Adipose tissue (tissue), 3 donors: ENCODE results near the gene KRTAP4-16. TPM values are rescaled to one million over a fixed set of nuclear protein-coding genes. Genes with fewer than 3 reads are reported as not detected.
"Not testable (repeated sequence)": the region's sequence is repeated elsewhere in the genome, so short reads cannot be mapped to it uniquely, and the experiment has no call there.

ENCODE experiments used
- H3K27ac ChIP-seq: one replicate; pipeline ENCODE4 v1.5.1; 2013; ENCODE audit warnings: low read depth, low read length
- WGBS, 3 donors: extraction: QIAGEN DNeasy Blood & Tissue Kit; methylation state at CpG; one replicate each; pipeline ENCODE4 v1.1.7; 2013; 5-methylcytosine and 5-hydroxymethylcytosine counted together
- polyA plus RNA-seq, 3 donors: library from polyadenylated mRNA; stranded (reverse); fragments of 200-250 nt; gene quantifications; one replicate each; pipeline ENCODE4 v1.2.3, GENCODE V29; 2013
- donor health status: healthy with polysubstance abuse.
- donor health status: Bipolar disorder and iron deficiency.
- donor health status: healthy.

KRTAP4-16 gene
- polyA plus RNA-seq, 3 donors = not detected

DNA sequence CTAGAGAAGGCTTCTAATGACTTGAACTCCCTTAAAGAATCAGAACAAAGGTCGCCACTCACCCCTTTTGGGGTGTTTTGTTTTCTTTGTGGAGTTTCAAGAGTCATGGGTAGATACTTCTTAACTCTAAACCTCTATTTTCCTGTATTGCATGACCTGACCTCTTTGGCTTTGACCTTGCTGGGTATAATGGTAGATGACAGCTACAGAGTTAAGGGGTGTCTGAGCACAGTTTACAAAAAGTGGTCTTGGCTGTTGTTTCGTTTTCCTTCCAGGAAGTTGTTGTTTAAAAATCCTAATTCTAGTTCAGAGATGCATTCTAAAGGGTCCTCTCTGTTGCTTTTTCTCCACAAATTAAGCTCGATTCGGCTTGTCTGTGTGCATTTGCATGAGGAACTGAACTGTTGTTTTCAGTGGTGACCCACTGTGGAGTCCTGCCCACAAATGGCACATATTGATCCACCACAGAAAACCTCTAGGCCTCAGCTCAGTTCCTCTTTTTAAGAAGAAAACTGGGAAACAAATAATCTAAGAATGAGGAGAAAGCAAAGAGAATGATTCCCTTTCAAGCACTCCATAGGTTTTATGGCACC, 13.2 kb downstream of the KRTAP4-16 start:
- 53 to 67% (median 54%) methylated on average over 4 of the region's 4 CpGs for WGBS, 3 donors
- H3K27ac ChIP-seq = not testable (repeated sequence)

DNA sequence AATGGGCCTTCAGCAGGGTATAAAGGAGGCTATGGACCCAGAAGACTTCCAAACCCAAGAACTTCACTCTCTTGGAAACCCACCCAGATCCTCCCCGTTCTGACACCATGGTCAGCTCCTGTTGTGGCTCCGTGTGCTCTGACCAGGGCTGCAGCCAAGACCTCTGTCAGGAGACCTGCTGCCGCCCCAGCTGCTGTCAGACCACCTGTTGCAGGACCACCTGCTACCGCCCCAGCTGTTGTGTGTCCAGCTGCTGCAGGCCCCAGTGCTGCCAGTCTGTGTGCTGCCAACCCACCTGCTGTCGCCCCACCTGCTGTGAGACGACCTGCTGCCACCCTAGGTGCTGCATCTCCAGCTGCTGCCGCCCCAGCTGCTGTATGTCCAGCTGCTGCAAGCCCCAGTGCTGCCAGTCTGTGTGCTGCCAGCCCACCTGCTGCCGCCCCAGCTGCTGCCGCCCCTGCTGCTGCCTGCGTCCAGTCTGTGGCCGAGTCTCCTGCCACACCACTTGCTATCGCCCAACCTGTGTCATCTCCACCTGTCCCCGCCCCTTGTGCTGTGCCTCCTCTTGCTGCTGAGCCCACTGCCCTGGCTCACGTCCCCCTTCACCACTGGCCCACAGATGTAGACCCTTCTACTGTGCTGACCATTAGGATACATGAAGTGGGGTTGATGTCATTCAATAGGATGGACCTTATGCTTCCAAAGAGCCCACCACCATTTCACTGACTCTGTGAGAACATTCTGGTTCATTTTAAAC, 17.7 kb downstream of the KRTAP4-16 start, which contains the start of gene KRTAP4-7:
KRTAP4-7 (plus strand) TSS at position 51 of the 757 bp plus-strand sequence; CDS start at position 108, 57 bp downstream.
- 71 to 87% (median 84%) methylated on average over 9 to 14 of the region's 14 CpGs for WGBS, 3 donors
- not testable (repeated sequence) for H3K27ac ChIP-seq

DNA sequence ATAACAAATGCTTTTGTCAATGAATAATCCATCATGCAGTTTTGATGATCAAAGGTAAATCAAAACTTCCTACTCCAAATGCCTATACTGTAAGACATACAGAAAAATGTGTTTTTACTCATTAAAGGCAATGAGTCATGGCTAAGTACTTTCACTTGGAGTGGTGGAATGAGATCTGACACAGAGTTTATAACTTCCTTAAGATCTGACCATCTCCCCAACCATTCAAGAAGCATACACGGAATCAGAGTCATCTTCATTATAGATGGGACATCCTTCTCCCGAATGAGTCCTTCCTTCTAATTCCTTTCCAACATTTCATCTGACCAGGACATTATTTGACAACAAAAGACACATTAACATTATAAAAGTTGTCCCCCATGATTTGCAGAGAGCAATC, 18.6 kb downstream of the KRTAP4-16 start:
- H3K27ac ChIP-seq = not testable (repeated sequence)
- WGBS, 3 donors = 62 to 80% (median 78%) methylated on average over 2 of the region's 2 CpGs

DNA sequence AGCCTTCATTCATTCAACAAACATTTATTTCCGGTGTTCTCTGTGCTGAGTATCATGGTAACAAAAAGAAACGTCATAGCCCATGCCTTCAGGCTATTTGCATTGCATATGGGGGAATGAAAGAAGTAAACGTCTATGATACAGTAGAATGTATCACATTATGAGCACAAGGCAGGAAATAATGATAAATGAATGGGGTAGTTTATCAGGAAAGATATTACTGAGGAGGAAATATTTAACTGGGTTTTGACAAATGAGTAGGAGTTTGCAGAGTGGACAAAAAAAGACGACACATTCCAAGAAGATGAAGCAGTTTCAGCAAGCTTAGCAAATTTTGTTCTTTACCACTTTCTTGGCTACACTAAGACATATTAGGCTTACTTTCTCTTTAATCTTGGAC, 19.4 kb downstream of the KRTAP4-16 start:
- no peak overlapping the region for H3K27ac ChIP-seq
- WGBS, 3 donors = 44 to 62% (median 50%) methylated on average over 4 of the region's 4 CpGs

DNA sequence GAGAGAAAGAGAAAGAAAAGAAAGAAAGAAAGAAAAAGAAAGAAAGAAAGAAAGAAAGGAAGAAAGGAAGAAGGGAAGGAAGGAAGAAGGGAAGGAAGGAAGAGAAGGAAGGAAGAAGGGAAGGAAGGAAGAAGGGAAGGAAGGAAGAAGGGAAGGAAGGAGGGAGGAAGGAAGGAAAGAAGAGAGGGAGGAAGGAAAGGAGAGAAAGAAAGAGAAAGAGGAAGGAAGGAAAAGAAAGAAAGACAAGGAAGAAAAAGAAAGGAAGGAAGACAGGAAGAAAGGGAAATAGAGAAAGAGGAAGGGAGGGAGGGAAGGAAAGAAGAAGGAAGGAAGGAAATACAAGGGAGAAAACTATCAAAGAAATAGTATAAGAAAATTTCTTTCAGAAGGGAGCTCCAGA, 25.2 kb downstream of the KRTAP4-16 start:
- no peak overlapping the region for H3K27ac ChIP-seq

DNA sequence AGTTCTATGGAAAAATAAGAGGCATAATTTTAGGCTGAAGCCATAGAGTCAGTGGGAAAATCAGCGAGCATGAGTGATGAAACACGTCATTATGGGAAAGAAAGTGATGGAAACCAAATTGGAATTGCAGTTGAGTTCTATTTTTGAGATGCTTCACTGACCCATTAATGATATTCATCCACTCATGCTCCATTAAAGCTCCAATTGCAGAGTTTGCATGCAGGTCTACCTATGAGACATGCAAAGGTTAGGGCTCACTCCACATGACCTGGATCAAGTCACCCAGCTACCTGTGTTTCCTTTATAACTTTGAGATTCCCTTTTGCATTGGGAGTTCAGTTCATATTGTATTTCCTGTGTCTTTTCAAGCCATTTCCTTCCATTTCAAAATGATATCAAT, 28.3 kb downstream of the KRTAP4-16 start:
- WGBS, 3 donors = 83 to 91% (median 87%) methylated on average over 2 of the region's 2 CpGs

DNA sequence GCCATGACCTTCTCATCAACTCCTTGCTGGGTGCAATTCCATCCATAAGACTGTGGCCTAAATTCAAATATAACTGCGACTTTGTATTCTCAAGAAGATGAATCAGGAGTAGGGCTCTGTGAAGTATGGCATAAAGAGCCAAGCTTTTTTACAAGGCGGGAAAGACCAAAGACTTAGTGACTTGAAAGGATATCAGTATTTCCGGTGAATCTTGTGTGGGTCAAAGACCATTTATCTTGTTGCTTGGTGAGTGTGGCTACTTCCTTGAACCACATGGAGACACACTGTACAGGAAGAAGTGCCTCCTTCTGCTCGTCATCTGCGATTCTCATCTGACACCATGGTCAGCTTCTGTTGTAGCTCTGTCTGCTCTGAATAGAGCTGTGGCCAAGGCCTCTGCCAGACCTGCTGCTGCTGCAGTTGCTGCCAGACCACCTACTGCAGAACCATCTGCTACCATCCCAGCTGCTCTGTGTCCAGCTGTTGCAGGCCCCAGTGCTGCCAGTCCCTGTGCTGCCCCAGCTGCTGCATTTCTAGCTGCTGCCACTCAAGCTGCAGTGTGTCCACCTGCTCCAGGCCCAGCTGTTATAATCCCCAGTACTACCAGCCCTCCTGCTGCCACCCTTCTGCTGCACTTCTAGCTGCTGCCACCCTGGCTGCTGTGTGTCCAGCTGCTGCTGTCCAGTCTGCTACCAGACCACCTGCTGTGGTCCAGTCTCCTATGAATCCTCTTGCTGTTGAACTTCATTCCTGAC, 30.2 kb downstream of the KRTAP4-16 start:
- 83 to 88% (median 84%) methylated on average over 5 of the region's 5 CpGs for WGBS, 3 donors
- H3K27ac ChIP-seq = no peak overlapping the region

More for the DNA sequence above, 28.3 kb downstream of the KRTAP4-16 start:
- H3K27ac ChIP-seq = no peak overlapping the region

DNA sequence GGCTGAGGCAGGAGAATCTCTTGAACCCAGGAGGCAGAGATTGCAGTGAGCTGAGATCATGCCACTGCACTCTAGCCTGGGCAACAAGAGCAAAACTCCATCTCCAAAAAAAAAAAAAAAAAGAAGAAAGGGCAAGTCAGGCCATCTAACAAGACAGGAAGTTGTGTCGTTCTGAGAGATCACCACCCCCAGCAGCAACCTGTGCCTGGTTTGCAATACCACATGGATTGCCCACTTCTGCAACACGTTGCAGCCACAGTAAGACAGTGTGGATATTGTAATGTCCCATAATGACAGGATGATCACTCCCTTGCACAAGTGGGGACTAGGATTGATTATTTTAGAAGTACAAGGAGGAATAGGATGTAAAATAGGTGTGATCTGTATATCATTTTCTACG, 33.0 kb downstream of the KRTAP4-16 start:
- no peak overlapping the region for H3K27ac ChIP-seq
- WGBS, 3 donors = 54 to 81% (median 61%) methylated on average over 3 of the region's 3 CpGs

DNA sequence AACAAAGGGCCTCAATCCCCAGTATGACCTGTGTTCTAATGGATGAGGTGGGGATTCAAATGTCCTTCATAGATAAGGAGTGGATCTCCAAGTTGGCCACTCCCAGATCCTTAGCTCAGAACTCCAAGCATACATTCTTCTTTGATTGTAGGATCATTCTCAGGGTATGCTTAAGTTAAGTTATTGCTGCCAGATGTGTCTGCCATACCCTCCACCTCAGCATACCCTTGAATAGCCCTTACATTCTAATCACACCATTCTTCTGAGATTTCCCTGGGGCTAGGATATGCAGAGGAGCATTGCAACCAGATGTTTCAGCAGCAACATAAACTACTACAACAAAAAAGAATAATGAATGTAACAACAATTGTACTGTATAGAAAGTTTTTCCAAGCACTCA, 34.7 kb downstream of the KRTAP4-16 start:
- no peak overlapping the region for H3K27ac ChIP-seq

DNA sequence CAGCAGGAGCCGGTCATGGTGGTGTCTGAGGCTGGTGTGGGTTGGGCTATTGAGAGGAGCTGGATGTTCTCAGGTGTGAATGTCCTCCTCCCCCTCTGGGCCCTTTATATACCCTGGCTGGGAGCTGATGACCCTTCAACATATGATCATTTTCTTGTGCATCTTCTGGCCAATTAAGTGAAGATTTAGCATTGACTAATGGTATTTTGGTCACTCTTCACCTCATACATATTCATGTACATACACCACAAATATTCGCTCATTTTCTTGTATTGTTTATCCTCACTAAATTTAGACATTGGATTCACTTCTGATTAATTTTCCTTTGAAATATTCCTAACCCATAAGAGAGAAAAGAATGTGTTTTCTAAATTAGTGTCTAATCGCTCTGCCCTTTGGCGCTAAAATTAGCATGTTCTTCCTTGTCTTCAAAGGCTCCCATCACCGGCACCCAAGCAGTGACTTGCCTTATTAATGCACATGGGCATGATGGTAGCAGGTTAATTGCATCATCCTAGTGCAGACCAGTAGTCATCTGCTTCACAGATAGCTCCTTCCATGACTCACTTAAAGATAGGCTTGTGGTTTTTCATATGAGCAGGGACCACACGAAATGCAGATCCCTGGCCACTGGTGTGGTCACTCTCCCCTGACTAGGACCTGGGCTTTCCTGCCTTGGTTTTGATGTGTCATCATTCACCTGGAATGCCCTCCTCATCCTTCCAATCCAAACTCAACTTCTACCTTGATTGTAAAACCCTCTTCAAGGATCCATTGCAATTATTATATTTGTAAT, 36.0 kb downstream of the KRTAP4-16 start, which contains the start of gene KRTAP2-4:
KRTAP2-4 (minus strand) TSS at position 51 of the 796 bp plus-strand sequence; CDS start at position 17, 34 bp downstream.
- WGBS, 3 donors = 85 to 91% (median 90%) methylated on average over 5 to 6 of the region's 6 CpGs
- H3K27ac ChIP-seq = no peak within 1 kb of the TSS

DNA sequence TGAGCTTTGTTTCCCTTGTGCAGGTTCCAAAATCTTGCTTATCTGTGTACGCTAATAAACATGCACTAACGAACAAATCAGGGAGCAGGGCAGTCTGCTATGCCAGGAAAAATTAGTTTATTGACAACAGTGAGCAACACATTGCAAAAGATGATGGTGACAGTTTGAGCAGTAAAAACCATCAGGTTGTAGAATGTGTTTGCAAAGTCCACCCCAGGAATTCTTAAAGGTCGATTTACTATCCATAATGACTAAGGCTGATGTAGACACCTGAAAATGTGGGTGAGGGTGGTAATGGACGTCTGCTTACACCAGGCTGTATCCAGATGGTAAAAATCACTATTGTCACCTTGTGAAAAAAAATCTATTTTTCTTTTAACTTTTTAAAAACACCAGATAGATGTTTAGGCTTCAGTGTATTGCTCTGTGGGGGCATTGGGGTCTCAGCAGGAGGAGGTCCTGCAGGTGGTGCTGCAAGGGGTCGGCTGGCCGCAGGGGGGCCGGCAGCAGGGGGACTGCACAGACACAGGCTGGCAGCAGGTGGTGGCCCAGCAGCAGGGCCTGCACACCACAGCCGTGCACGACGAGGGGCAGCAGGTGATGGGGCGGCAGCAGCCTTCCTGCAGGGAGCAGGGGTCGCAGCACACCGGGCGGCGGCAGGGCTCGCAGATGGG, 36.9 kb downstream of the KRTAP4-16 start:
- 64 to 72% (median 67%) methylated on average over 6 to 7 of the region's 16 CpGs for WGBS, 3 donors
- not testable (repeated sequence) for H3K27ac ChIP-seq

DNA sequence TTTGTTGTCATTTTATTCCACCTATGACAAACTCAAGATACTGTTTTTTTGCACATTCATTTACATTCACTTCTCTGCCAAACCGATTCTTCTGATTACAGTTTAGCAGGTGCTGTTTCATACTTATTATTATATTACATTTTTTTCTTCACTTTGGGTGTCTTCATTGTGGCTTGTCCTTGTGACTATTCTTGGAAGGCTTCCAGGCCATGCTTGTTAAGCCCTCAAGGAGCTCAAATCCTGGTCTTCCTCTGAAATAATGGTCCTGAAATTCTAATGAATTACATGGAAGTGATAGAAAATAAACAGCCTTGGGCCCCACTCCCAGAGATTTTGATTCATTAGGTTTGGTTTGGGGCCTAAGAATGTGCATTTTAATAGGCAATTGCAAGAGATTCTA, 37.7 kb downstream of the KRTAP4-16 start:
- no peak overlapping the region for H3K27ac ChIP-seq
- 67 to 85% (median 79%) methylated on average over 1 of the region's 1 CpG for WGBS, 3 donors

DNA sequence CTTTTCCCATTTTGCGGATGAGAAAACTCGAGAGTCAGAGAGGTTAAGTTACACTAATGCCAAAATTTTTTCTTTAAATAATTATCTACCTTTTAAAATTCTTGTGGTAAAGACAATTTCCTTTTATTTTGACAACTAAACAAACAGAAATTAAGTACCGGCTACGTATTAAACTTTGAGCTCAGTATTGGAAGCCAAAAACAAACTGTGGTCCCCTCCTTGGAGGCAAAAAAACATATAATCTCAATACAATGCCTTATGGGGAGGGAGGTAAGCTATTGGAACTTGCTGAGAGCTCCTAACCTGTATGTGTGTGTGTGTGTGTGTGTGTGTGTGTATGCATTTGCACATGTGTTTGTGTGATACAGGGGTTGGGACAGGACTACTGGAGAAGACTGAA, 38.6 kb downstream of the KRTAP4-16 start:
- 71 to 87% (median 86%) methylated on average over 4 of the region's 4 CpGs for WGBS, 3 donors
- no peak overlapping the region for H3K27ac ChIP-seq

DNA sequence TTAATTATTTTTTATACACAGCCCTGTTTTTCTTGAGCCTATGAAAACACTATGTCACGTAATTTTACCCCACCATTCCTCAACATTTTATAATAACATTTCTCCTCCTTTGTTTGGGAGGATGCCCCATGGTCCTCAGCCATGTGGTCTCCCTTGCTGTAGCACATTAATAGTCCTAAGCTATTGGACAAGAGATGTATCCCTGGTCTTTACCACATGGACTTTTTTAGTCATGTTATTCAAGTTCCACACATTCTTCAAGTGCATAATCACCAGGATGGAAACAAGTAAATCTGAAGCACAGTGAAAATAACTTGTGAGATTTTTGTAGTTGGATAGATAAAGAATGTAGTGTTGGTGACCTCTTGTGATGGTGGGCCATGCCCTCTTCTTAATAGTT, 40.0 kb downstream of the KRTAP4-16 start:
- H3K27ac ChIP-seq = no peak overlapping the region
- WGBS, 3 donors = 64 to 65% (median 64%) methylated on average over 1 of the region's 1 CpG

DNA sequence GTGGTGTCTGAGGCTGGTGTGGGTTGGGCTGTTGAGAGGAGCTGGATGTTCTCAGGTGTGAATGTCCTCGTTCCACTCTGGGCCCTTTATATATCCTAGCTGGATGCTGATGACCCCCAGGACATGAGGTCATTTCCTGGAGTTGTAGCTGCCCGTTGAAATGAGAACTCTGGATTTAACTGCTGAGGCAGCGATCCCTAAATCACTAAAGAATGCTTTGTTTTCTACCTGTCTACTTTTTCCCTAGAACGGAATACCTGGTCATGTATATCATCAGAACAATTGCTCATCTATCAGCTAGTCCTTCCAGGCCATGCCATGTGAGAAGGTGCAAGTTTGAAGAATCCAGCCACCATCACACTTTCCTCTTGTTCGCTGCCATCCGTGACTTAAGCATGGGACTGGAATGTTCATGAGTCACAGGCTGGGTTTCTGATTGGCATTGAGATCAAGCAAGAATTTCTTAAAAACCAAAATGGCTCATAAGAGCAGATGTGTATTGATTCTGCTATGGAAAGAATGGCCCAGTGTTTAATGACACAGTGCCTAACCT, 41.9 kb downstream of the KRTAP4-16 start, which contains the start of gene KRTAP2-3:
KRTAP2-3 (minus strand) TSS at position 63 of the 553 bp plus-strand sequence. CDS start 64 bp downstream, outside the sequence.
- H3K27ac ChIP-seq = no peak within 1 kb of the TSS
- WGBS, 3 donors = 54 to 72% (median 63%) methylated on average over 6 of the region's 6 CpGs

DNA sequence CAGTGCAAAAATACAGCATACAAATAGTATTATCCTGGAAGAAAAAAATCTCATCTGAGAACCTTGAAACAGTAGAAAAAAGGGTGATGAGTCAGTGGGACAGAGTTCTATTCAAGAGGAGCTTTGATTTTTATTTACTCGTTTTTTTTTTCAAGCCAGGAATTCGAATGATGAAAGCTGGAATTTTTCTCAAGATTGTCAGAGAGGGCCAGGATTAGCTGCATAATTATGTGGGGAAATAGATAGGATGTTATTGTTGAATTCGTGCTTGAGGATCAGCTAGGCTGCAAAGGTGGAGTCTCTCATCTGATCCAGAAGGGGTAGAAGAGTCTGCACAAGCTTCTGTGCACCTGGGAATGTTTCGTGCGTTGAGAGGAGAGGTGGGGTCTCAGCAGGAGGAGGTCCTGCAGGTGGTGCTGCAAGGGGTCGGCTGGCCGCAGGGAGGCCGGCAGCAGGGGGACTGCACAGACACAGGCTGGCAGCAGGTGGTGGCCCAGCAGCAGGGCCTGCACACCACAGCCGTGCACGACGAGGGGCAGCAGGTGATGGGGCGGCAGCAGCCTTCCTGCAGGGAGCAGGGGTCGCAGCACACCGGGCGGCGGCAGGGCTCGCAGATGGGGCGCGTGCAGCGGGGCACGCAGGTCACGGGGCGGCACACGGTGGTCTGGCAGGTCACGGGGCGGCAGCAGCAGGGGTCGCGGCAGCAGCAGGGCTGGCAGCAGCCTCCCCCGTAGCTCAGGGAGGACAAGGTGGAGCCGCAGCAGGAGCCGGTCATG, 42.5 kb downstream of the KRTAP4-16 start:
- H3K27ac ChIP-seq = not testable (repeated sequence)
- WGBS, 3 donors = 16 to 40% (median 38%) methylated on average over 9 to 10 of the region's 31 CpGs

DNA sequence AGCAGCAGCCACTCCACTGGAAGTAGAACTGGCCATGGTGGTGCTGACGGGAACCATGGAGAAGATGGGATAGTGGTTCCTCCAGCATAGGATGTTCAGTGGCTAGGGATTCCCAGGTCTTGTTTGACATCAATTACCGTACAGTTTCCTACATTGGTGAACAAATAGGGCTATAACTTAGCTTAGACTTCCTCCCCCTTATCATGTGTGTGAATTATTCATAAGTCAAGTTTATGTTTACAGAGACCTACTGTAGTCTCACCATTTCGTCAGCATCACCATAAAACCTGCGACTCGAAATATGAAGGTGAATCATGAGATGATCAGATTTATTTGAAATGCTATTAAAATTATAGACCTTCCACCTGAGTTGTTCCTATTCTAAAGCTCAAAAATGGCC, 43.3 kb downstream of the KRTAP4-16 start:
- WGBS, 3 donors = 78 to 92% (median 87%) methylated on average over 5 of the region's 5 CpGs
- H3K27ac ChIP-seq = no peak overlapping the region
